GM18870 (cell line): ENCODE results near the gene PLXNA2.

ENCODE experiments used
- ATAC-seq: cut with Tn5 transposase; IDR thresholded peaks from one replicate; pipeline ENCODE4 v1.9.1; 2021; ENCODE audit warnings: moderate library complexity; ENCODE audit not compliant: unreplicated experiment

Gene PLXNA2

GRCh38 chr1:208078752-208079151, 165.4 kb downstream of the PLXNA2 start:
- no peak for ATAC-seq

DNA sequence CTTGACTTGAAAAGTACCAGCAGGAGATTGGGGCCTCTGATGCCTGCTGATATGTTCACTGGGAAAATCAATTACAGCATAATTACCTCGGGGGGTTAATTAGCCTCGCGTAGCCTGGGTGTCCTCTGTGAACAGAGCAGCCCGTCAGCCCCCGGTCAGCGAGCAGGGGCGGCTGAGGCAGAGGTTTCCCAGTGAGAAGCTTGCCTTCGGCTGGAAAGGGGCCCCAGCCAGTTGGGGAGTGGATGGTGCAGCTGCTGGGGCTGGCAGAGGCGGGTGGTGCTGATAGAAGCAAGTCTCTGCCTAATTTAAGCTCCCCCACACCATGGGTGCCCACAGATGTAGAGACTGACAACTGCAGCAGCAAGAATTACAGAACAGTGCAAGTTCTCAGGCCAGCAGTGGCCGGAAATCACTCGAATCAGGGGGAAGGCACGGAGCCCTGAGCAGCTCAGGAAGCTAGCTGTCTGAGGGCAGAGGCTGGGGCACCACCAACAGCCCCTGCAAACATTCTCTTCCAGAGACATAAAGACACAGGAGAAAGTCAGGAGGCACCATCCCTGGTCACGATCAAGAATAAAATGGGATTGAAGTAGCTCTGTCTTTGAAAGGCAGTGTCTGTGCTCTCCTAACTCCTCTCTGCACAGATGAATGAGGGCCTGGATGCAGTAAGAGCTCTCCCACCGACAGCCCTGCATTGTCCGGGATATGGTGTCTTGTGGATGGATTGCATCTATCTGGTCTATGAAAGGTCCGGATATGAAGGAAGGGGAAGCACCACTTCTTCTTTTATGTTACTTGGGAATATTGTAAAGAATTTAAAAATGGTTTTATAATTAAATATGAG, 166.7 kb downstream of the PLXNA2 start:
- ATAC-seq: no peak

DNA sequence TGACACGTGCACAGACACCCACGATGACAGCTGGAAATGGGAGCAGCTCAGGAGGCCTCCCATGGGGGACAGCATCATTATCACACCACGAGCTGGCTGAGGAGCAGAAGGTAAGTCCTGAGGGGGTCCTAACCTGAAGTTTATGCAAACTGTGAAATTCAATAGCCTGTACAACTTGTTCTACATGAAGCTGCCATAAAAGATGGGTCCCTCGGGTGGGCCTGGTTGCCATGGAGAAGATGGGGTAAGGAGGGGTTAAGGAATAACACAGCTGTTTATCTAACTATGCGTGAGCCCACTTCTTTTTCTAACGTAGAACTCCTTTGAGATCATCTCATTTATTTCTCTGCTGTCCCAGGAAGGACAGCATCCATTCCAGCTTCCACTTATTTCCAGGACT, 169.8 kb downstream of the PLXNA2 start:
- no peak for ATAC-seq

GRCh38 chr1:208071435-208072031, 172.7 kb downstream of the PLXNA2 start:
- ATAC-seq: no peak

- ATAC-seq: no peak
These were observed 174.3 kb downstream of the PLXNA2 start for GRCh38 chr1:208069908-208070307.

DNA sequence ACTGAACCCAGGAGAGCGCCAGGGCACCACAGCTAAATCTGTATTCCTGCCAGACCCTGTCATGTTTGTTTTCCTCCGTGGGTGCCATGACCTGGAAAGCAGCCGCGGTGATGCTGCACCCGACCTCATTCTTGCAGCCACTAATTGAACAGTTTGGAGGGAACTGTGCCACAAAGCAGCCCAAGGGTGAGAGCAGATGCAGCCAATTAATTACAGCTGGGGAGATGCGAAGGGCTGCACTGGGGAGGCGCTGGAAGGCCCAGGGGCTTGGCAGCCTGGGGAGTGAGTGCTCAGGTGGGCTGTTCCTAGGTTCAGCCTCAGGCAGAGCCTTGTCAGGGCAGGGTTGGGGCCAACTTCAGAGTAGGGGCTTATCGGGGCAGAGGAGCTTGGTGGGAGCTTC, 174.9 kb downstream of the PLXNA2 start:
- no peak for ATAC-seq

- no peak for ATAC-seq
These were observed 175.3 kb downstream of the PLXNA2 start for GRCh38 chr1:208068908-208069307.

DNA sequence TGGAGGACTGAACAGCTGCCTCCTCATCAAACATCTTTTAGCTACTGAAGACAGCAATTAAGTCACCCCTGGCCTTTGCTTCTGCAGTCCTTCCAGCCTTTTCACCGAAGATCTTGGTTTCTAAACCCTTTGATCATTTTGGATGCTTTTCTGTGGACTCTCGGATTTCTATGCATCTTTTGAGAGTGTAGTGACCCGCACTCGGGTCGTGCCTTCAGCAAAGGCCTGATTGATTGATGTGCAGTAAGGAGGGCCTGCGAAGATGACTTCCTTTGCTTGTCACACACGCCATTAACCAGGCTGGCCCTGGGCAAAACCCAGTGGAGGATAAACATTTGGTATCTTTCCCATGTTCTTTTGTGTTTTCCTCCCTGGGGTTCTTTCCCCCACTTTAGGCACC, 175.8 kb downstream of the PLXNA2 start:
- no peak for ATAC-seq

GRCh38 chr1:208066583-208066982, 177.6 kb downstream of the PLXNA2 start:
- ATAC-seq: no peak

GRCh38 chr1:208065862-208066261, 178.3 kb downstream of the PLXNA2 start:
- ATAC-seq: no peak

DNA sequence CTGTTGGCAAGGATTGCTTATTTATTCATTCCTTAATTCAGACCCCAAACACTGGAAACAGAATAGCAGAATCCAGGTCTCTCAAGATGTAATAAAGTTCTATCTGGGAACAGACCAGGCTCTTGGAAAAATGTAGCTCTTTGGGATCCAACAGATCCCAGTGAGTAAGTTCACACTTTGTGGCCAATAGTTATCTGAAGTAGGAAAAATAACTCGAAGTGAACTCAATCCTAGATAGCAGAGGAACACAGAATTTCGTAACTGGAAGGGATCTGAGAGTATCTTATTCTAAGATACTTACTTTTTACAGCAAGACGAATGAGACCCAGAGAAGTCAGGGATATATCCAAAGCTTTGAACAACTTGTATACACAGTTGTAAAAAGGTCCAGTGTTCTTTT, 182.6 kb downstream of the PLXNA2 start:
- no peak for ATAC-seq

DNA sequence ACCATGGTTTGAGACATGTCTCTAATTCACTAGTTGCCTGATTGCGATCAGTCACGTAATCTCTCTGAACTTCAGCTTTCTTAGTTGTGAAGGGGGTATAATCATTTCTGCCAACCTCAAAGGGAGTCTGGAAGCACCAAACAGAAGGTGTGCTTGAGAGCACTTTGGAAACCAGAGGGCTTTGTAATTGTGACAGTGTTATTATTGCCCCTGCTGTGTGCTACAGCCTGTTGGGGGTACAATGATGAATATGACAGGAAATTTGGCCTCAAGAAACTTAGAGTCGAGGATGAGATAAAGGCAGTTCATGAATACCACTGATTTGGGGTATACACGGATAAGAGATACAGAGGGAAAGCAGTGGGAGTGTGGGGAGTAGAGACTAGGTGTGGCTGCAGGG, 183.1 kb downstream of the PLXNA2 start:
- ATAC-seq: no peak

- no peak for ATAC-seq
These were observed 183.8 kb downstream of the PLXNA2 start for GRCh38 chr1:208060215-208060869.

GRCh38 chr1:208059409-208060001, 184.7 kb downstream of the PLXNA2 start:
- ATAC-seq: no peak

DNA sequence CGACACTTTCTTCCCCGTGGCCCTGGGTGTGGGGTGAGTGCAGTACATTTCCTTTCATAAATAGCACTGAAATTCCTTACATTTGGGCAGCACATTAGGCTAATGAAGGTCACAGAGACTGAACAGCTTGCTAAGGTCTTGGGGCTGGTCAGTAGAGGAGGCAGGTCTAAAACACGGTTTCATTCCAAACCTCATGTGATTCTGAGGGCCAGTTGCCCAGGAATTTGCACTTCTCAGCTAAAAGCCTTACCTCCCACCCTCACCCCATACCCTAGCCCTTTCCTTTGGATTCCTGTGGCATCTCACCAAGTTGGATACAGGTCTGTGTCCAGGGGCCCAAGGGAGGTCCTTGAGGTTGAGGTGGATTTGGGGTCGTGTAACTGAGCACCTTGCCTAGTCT, 185.4 kb downstream of the PLXNA2 start:
- no peak for ATAC-seq

DNA sequence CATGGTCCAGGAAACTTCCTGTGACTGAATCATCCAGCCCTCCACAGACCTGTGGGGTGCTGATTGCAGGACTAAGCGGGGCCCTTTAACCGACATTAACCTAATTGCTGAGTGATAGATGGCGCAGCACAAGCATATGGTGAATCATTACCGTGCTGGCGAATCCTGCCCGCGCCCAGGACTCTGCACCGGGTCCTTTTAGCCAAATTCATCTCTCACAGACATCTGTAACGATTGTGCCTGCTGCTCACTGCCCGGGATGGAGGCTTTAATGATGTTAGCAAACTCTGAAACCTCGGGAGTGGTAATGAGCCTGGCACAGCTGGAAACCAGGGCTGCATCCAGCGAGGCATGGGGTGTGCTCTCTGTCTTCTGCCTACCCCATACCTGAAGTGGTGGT, 185.9 kb downstream of the PLXNA2 start:
- no peak for ATAC-seq

- no peak for ATAC-seq
These were observed 187.1 kb downstream of the PLXNA2 start for GRCh38 chr1:208057056-208057455.

DNA sequence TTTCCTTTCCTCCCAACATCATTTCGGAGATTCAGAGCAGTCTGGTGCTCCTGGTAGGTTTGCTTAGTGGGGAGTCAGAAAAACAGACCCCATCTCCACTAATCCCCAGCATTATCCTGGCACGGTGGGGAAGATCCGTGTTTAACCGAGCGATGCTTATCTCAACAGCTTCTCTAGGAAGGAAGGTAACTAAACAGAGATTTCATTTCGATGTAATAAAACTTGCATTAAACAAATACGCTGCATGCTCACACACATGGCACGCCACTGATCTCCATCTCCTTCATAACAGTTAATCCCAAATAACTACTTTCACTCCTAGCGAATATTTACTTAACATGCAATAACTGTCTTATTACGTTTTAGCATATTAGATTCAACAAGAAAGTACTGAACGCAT, 188.6 kb downstream of the PLXNA2 start:
- ATAC-seq: no peak

DNA sequence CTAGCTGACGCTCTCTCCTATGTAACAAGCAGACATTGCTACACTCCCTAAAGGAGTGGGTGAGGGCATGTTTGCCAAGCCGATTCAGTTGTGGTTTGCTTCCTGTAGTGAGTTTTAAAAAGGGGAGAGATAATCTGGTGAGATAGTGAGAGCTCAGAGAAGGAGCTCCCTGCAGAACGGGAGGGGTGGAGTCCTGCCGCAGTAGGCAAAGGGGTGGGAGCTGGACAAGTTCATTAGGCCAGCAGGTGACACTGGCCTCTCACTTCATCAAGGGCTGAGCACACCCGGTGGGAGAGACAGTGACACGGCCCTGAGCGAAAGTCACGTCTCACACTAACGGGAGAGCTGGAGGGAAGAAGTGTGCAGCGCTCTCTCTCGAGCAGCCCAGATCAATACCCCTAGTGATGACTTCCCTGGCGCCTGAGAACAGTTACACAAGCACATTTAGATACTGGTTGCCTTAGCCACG, 189.2 kb downstream of the PLXNA2 start:
- no peak for ATAC-seq

DNA sequence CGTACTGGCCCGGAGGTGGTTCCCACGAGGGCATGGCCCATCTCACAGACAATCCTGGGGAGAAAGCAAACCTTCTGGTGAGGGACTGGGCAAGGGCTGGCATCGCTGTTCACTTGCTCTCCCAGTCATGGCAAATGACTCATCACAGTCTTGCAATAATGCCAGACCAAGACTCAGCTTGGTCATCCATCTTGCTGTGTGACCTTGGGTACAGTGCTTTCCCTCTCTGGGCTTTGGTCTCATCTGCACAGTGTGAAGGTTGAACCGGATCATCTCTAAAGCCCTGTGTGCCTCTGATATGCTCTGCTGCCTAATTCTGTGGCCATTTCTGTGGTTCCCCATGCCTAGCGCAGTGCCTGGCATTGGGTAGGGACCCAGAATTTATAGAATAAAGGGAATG, 189.7 kb downstream of the PLXNA2 start:
- no peak for ATAC-seq

GRCh38 chr1:208053661-208054060, 190.5 kb downstream of the PLXNA2 start:
- ATAC-seq: no peak
